Islet precursor cell (in vitro differentiated cells): ENCODE data around the gene NAPA.
A peak's percentile ranks its signal among the peaks of the same experiment; 100 is the strongest.

Experiments used
- DNase-seq: peaks from one replicate; pipeline ENCODE4 v3.0.0-alpha.2; 2018

The NAPA gene

DNA sequence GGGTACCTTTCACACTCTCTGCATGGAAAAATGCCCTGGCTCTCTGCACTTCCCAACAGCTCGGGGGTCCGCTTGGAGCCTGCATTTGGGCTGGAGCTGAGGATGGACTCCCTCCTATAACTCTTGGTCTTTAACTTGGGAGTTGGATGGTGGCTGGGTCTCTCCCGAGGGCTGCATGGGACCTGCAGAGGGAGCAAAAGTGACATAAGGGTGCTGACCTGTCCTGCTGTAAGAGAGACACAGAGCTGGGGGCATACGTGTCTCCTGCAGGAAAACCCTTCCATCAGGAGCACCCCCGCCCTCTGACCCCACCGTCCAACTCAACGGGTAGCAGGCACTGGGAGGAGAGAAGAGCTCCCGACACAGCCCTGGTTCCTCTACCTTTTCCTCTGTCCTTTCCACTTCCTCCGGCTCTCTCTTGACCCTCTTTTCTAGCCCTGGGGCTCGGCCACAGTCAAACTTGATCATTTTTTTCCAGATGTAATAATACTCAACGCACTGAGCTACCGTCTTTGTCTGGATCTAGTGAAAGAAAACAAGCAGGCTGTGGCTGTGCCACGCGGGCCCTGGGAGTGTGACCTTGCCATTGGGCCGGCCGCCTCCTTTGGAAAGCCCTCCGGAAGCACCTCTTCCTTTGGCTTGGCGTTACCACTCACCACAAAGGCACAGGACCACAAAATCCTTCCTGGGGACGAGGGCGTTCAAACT, 6.8 kb upstream of the NAPA start:
- no peak for DNase-seq

DNA sequence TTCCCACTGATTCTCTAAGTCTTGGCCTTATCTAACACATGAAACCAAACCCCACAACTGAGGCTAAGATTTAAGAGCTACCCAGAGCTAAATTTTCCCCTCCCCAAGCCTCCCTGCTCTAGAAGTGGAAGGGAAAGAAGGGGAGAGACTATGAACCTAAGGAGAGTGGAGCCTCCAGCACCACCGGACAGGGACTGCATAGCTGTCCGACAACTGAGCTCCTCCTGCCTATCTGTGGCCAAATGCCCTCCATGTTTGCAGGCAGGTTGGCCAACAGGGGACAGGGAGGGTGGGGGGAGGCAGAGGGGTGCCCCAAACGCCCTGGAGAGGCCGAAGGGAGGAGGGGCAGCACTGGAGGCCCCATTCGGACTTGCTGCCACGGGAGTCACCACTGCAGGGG, 6.0 kb upstream of the NAPA start:
- DNase-seq: peak; percentile 57

DNA sequence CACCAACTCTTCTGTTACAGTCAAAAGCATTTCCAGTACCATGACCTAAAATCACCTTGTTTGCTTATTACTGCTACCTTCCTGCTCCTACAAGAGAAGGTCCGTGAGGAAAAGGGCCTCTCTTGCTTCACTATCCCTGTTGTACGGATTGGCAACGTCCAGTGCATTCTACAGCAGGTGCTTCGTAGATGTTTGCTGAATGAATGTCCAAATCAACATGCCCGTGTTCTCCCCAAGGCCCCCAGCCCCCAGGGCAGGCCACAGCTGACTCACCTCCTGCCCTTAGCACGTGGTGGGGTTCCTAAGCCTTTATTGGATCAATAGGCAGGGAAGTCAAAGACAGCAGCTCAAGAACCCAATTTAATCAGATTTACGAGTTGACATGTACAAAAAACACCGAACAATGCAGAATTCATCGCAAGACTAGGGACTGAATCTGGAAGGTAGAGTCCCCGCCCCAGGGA, 5.5 kb upstream of the NAPA start:
- peak; percentile 57 for DNase-seq

DNA sequence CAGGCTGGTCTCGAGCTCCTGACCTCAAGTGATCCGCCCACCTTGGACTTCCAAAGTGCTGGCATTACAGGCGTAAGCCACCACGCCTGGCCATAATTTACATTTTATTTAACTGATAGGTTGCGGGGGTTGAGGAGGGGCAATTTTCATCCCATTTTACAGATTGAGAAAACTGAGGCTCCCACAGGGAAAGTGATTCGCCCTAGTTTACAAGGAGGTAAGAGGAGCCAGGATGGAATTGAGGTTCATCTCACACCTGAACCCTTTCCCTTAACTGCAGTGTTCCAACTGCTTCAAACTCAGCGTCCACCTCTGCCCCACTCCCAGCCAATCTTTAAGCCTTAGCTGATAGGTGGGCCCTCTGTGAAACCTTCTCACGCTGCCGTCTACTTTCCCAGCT, 4.0 kb upstream of the NAPA start:
- no peak for DNase-seq

DNA sequence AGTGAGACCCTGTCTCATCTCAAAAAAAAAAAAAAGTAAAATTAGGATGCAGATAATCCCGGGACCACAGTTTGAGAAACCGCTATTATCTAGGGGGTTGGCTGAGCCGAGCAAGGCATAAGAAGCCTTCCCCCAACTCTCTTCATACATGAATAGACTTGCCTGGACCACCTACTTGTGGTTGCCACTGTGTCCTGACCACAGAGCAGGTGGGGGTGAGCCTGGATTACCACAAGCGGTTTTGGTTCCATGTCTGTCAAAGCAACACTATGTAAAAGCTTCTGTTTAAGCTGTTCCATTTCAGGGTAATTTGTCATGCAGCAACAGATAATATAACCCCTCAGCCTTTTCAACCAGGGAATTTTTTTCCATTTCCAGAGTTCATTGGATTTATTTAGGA, 3.3 kb upstream of the NAPA start:
- DNase-seq: no peak

DNA sequence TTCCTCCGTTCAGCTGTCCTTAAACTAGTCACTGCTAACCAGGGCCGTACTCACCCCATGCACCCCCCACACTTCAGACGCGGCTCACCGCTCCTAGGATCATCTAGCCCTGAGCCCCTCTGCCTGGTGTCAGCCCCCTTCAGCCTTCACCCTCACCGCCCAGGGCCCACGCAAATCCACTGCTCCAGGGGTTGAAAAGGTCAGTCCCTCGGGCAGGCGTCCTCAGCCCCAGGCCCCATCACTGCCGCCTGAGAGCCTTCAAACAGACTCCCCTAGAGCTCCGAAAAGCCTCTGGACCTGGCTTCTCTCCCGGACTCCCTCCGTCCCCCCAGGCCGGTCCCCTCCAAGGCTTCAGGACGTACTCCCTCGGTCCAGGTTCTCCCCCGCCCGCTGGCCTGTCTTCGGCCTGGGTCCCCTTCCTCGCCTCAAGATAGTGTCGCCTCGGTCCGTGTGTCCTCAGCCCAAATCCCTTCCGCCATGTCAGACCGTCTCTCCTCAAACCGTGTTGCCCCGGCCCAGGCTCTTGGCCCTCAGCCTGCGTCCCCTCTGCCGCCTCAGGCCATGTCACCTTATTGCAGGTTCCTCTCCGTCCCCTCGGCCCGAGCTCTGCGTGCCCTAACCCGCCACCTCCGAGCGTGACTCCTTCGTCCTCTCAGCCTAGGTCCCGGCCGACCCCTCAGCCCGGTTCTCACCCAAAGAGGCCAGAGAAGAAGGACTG, 553 bp downstream of the NAPA start:
- DNase-seq: peak; percentile 48

DNA sequence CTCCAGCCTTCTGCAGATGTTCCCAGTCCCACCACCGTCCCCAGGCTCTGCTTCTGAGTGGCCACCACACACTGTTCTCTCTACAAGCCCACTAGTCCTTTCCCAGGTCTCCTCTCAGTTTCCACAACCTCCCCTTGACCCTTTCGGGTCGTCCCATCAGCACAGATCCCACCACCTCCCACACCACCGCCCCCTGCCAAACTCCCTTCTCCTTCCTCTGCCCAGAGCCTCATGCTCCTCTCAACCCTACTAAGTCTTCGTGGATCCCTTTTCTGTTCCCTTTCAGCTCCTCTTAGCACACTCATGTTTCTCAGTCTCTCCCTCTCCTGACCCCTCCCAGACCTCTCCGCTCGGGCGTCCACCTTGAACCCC, 1.9 kb downstream of the NAPA start:
- DNase-seq: peak; percentile 40

DNA sequence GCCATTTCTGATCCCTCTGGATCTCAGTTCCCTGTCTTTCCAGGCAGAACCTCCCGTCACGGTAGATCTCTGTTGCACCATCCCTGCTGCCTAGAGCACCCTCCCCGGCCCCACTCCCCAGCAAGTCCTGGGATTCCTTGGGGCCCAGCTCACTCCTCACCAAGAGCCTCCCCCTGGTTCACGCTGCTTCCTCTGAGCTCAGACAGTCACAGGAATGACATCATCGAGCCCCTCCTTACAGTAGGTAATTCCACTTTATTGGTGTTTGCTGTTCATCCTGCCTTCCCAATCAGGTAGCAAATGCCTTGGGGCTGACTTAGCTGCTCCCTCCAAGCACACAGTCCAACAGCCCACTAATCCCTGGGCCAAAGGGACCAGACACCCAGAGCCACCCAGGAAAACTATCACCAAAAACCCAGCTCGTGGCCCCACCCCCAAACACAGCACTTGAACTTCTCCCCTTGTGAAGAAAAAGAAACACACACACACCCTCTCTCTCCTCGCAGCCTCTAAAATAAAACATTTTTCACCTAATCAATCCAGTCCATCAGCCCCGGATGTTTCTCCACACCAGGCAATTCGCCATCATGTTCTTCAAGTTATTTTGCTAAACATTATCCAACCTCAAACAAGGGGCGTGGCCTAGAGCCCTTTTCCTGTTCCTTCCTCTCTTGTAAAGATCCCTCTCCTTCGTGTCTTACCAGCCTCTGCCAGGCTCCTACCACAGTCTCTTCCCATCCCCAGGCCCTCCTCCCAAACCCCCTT, 2.5 kb downstream of the NAPA start:
- DNase-seq: peak; percentile 55

DNA sequence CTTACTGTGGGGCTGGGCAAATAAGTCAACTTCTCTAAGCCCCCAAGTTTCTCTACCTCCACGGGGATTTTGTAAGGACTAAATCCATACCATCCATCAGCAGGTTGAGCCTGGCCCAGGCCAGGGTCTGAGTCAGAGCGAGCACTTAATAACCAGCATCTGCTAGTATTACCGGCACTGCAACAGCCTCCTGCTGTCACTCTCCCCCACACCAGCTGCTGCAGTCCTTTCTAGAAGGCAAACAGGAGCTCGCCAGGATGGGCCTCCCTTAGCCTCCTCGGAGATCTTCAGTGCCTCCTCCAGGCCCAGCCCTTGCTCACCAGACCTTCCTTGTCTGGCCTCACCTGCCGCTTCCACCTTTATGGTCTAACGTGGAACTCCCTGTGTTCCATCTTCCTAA, 3.2 kb downstream of the NAPA start:
- DNase-seq: peak; percentile 58

DNA sequence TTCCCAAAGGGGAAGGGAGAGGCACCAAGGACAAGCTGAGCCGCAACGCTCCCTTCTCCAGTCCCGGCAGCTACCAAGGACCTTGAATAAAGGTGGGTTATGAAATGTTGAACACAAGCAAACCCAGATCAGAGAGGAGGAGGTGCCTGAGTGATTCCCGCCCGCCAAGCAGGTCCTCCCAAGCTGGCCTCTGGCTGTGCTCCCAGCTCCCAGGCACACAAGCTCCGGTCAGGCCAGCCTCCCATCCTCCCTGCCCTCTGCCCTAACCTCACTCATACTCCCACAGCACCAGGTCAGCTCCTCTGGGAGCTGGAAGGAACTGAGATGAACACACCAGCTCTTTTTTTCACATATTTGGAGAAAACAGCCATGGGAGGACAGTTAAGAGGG, 3.7 kb downstream of the NAPA start:
- no peak for DNase-seq

DNA sequence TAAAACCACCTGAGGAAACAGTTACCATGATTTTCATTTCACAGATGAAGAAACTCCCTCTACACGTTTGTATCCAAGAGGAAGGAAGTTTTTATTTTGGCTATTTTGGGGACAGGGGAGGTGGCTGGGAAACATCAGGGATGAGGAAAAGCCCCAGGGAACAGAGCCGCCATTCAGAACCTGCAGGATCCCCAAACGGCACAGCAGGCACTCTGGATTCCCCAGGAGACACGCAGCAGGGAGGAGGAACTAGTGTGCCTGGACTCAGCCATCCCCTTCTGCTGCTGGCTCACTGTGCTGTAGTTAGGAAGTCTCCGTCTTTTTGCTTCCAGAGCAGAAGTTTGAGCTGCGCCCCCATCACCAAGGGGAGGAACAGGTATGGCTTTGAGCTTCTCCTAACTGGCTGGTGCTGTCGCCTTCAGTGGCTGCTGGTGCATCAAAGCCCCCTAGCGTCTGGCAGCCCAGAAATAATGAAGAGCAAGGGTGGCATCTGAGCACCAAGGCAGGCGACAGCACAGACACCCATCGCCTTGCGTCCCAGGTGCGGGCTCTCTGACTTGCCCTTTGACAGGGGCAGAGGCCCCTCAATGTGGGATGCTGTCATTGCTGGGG, 4.2 kb downstream of the NAPA start:
- peak; percentile 50 for DNase-seq

DNA sequence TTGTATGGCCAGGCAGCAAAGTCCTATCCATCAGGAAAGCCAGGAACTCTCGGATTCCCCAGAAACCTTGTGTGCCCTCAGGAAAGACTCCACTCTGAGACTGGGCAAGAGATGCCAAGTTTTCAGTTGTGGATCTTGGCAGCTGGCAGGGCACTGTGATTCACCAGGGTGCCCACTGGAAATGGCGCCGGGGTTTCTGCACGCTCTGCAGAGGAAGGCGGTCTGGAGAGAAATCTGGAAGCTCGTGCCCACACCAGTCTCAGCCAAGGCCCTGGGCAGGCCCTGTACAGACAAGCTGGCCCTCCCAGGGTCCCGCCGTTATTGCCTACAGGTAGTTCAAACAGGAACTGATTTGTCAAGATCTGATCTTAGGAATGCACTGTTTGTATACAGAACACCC, 4.9 kb downstream of the NAPA start:
- DNase-seq: no peak

DNA sequence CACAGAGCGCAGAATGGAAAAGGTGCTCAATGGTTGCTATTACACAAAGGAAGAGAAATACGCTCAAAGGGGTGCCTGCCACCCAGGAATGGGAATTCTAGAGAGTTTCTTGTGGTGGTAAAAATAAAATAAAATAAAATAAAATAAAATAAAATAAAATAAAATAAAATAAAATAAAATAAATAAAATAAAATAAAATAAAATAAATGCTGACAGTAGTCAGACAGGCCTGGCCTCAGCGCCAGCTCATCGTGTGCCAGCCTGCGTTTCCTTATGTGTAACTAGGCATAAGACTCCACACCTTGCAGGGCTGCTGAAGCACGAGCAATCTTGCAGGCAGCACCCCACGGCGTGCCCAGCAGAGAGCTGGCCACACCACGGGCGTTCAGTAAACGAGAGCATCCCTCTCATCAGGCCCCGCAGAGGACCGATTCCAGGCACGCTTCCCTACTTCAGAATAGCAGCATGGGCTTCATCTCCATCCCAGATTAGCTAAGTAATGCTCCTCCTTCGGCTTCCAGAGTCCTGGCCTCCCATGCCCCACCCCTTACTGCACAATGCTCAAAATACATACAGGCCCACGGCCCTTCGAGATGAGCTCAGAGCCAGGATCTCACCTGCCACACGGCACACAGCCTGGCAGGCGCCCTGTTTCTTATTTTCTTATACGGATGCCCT, 5.6 kb downstream of the NAPA start:
- DNase-seq: no peak

DNA sequence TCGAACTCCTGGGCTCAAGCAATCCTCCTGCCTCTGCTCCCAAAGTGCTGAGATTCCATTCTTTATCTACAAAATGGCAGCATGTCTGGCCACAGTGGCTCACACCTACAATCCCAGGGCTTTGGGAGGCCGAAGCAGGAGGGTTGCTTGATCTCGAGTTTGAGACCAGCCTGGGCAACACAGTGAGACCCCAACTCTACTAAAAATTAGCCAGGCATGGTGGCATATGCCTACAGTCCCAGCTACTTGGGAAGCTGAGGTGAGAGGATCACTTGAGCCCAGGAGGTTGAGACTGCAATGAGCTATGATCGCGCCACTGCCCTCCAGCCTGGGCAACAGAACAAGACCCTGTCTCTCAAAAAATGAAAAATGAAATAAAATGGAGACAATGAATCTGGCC, 6.1 kb downstream of the NAPA start:
- DNase-seq: no peak

DNA sequence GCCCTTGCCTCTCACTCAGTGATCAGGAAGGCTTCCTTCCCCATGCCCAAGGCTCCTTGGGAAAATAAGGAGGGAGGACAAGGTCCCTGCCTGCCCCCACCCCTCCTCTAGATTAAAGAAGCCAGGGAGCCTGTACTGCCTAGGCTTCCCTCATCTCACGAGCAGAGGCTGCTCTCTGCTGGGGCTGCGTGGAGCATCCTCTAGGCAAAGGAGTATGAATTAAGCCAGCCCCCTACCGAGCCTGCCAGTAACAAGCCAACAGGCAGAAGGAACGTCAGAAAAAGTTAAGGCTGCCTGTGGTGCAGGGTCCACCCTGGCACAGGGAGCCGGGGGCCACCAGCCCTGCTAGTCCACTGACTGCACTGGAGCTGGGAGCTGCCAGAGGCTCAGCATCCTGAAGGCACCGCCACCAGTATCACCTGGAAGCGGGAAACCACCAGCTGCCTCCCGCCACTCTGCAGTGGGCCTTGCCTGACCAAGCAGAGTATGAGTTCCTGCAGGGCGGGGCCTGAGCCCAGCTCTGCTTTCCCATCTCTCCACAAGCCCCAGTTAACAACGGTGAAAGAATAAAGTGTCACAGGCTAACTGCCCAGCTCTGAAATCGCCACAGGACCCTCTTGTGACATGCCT, 6.8 kb downstream of the NAPA start:
- peak; percentile 63 for DNase-seq

DNA sequence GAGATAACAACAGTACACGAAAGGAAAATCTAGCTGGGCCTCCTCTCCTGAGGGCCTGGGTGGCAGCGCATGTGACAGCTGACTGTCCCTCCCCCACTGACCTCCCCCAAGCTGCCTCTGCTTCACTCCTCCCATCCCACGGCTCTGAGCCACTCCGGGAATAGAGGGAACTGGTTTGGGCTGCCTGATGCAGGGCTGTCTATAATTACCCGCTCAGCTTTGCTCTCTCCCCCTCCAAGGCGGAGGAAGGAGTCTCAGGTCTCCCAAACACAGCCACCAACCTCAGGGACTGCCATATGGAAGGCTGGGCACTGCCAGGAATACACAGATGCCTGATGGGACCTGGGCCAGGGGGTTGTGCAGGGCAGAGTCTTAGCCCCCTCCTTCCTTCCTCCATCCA, 7.9 kb downstream of the NAPA start:
- peak; percentile 66 for DNase-seq

DNA sequence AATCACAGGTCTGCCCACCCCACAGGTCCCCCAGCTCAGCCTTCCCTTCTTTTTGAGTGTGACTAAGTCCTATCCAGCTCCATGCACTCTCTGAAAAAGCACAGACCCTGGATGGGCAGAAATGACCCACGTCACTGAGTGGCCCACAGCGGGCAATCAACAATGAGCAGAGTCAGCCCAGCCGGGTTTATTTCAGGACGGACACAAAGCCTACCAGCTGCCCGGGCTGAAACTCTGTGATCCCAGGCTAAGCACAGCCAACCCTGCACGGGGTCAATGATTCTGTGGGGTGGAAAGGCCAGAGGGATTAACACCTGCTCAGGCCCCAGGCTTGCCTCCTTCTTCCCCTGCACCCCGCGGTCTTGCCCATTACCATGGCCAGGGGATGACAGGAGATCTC, 8.4 kb downstream of the NAPA start:
- no peak for DNase-seq

DNA sequence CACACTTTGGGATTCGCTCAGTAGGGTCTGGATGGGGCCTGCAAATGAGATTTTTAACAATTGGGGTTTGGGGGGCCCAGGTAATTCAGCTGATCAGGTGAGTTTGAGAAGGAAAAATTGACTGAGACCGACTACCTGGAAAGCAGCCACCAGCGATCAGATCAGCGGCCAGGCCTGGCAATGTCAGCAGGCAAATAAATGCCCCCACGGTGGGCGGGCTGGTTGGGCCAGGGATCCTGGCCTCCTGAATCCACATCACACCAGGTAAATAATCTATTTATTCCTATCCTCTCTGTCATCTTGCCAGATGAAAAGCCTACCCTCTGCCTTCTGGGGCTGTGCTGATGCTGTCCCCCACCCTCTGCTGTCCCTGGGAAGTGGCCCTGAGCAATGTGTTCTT, 9.4 kb downstream of the NAPA start:
- no peak for DNase-seq

DNA sequence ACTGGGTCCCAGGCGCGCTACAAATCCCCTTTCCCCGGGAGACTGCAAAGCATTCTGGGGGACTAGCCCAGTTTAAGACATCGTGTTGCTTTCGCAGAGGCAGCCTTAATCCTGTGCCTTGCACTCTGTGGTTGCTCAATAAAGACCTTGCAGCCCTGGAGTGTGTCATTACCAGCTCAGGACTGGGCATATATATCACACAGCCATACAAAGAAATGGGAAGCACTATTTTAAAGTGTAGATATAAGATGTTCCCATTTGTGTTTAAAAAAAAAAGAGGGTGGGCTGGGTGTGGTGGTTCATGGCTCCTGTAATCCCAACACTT, 11.1 kb downstream of the NAPA start:
- DNase-seq: no peak

DNA sequence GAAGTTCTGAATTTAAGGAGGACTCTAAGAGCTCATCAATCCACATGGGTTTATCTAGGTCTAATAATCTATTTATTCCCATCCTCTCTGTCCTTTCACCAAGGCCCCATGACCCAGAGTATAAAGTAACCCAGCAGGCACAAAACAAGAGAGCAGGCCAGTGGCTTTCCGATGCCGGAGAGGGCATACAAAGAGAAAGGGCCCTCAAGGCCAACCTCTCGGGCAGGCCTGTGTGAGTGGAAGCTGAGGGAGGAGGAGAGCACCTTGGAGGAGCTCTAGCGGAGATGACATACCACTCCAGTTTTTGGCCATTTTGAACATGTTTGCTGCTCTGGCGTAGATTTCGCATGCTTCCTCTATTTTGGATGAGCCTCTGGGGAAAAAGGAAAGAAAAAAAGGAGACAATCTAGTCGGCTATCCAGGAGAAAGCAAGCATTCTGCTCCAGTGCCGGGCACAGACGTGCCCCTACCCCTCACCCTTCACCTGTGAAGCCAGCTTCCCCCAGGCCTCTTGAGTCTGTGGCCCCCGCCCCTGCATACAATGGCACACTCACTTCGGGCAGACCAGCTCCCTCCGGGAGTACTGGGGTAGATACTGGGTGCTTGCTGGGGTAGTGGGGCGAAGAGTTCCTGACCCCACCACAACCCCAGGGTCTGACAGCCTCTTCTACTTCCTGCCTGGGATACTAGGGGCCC, 11.6 kb downstream of the NAPA start:
- no peak for DNase-seq

DNA sequence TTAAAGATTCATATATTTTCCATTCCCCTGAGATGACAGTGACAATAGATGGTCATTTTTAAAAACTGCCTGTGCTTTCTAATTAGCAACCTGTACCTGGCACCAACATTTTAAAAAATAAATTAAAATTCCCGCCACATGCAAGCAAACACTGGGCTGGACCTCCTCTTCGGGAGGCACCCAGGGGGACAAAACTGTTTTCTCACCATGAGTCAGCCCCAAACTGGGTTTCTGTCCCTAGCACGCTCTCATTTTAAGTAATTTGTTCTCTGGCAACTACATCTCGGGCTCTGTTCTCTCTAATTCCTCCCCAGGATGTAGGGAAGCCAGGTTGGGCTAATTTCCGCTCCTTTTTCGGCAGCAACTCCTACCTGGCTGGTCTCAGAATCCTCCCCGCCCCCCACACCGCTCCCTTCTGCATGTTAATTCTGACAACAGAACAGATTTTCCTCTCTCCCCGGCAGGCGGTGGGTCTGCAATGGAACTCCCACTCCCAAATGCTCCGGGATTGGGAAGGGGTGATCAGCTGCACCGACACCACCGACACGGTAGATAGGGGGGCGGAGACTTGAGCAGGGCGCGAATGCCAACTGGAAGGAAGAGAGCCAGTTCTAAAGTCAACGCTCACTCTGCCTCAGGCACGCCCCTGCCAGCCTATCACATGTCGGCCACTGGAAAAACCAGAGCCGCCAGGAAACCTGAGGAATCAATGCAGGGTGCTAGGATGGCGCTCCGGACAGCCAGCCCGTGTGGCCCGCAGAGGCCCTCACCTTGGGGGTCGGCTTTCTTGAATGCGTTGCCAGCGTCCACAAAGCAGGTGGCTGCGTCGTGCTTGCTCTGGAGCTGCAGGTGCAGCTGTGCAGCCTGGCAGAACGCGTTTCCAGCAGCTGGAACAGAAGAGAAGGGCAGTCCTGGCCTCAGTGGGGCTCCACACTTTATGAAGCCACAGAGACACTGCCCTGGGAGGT, 14.7 kb downstream of the NAPA start:
- no peak for DNase-seq
